DMS79 treated with DMSO at 0.1 percent for 48 hours (cell line): ENCODE measurements around the gene GAPT.
A peak's percentile ranks its signal among the peaks of the same experiment; 100 is the strongest.

ENCODE experiments used
- DNase-seq: peaks from one replicate; lab custom pipeline; 2025; lab: John Stamatoyannopoulos, UW

The GAPT gene

GRCh38 chr5:58491216-58491892 lies at the start of gene GAPT:
Gene GAPT (plus strand): TSS chr5:58491435. CDS start chr5:58494537, 3,102 bp downstream.
- no peak for DNase-seq

DNA sequence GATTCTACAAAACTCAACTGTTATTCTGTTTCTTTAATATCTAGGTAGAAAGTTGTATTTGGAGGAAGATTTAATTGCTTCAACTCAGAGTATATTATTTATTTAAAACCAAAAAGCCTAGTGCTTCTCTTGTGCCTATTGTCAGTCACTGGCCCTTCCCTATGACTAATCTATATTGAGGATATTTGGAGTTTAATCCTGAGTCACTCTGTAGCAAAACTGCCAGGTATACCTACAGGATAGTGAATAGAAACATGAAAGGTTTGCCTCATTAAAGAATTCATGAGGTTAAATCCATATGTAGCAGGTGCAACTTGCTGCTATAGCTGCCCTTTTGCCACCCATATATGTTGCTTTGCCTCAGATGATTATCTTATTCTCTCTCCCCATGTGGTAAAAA lies 46.4 kb upstream of the GAPT start:
- no peak for DNase-seq

- DNase-seq: no peak
Observed at GRCh38 chr5:58446024-58446423, 45.2 kb upstream of the GAPT start.

- no peak for DNase-seq
Observed at GRCh38 chr5:58447226-58447625, 44.0 kb upstream of the GAPT start.

- DNase-seq: no peak
Observed at GRCh38 chr5:58450018-58450417, 41.2 kb upstream of the GAPT start.

GRCh38 chr5:58450811-58451629 lies 40.2 kb upstream of the GAPT start:
- DNase-seq: no peak

GRCh38 chr5:58451732-58452565 lies 39.3 kb upstream of the GAPT start:
- no peak for DNase-seq

DNA sequence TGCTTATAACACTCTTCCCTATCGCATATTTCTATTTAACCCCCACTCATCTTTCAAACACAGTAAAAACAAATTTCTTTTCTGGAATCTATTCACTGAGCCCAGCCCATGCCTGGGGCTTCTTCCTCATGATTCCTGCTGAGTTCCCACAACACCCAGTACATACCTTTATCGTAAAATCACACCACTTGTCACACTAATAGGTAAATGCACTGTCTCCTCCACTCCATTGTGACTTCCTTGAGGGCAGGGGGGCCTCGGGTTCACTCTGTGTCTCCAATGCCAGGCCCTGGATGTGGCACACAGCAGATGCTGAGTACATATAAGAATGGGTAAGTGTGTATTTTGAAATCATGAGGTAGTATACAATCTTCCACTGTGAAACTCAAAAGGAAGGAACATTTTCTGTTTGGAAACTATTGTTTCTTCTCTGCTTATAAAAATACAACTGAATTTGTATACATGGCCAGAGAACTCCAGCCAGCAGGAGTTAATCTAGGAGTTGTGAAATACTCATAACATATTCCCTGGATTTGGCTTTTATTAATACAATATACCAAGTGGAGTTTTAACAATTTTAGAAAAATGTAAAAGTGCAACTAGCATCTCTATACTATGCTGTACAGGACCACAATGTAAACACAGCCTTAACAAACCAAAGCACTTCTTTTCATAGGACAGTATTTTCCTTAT lies 38.5 kb upstream of the GAPT start:
- DNase-seq: no peak

- DNase-seq: no peak
Observed at GRCh38 chr5:58453306-58453705, 37.9 kb upstream of the GAPT start.

- no peak for DNase-seq
Observed at GRCh38 chr5:58454025-58454424, 37.2 kb upstream of the GAPT start.

DNA sequence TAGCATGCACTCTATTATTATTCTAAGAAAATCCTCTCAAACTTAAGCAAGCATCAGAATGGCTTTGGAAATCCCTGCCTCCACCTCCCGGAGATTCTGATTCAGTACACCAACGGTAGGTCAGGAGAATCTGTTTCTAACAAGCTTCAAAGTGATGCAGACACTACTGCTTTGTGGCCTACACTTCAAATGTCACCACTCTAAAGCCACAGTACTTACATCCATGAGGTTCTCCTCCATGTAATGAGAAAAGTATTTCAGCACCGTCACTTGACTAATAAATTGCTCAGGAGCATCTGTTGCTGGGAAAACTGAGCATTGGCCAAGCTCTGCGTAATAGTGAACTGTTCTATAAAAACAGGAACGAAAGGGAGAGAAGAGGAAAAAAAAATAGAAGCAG lies 36.2 kb upstream of the GAPT start:
- DNase-seq: no peak

GRCh38 chr5:58455480-58455879 lies 35.8 kb upstream of the GAPT start:
- DNase-seq: no peak

DNA sequence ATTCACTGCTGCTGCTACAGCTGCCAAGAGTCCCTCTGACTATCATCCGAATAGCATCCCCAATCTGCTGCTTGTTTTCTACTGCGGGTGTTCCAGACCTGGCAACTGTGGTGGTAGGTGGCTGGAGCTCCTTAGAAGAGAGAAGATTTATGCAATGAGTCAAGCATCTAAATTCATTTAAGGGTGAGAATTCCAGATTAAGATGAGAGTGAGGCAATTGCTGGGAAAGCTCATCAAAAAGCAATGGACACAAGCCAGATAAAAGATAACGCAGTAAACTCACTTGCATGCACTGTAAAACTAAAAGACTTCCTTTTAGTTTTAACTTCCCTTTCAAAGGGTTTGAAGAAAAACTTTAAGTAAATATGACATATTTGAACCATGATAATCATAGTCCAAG lies 35.2 kb upstream of the GAPT start:
- DNase-seq: no peak

DNA sequence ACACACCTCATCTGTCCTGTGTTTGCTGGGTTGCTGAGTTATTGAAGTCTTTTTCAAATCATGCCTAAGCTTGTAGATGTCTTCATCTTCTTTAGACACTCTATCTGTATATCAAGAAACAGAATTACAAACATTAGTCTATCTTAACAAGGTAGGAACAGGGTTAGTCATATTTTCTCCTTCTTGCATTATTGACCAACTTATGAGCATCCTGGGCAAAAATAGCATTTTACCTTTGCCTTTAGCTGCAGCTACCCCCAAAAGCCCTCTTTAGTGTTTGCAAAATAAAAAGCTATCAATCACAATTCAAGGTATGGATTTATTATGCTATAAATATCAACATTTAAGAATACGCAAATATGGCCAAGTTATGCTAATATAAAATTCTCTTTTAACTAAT lies 34.7 kb upstream of the GAPT start:
- no peak for DNase-seq

GRCh38 chr5:58457050-58457449 lies 34.2 kb upstream of the GAPT start:
- no peak for DNase-seq

DNA sequence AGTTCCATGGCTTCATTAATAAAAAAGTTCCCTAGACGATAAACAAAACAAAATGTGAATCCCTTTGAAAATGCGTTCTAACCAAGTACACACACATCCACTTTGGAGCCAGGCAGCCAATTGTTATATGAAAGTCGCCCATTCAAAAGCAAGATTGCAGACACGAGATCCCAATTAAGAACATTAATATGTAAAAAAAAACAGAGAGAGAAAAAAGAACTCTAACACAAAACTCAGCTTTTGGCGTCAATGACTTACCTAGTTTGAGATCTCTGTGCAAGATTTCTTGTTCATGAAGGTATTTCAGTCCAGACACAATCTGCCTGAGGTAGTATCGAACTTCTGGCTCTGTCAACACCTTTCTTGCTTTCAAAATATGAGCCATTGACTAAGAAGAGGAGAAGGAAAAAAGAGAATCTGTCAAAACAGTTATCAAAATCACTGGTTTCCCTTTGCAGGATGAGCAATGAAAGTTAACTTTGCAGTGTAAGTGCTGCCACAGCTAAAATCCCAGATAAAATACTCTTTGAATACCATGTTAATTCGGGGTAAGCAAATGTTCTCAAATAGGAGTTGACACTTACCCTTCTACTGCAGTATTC lies 33.0 kb upstream of the GAPT start:
- DNase-seq: no peak

- no peak for DNase-seq
Observed at GRCh38 chr5:58458743-58459145, 32.5 kb upstream of the GAPT start.

- peak; percentile 5 for DNase-seq
Observed at GRCh38 chr5:58459146-58460001, 31.9 kb upstream of the GAPT start.

DNA sequence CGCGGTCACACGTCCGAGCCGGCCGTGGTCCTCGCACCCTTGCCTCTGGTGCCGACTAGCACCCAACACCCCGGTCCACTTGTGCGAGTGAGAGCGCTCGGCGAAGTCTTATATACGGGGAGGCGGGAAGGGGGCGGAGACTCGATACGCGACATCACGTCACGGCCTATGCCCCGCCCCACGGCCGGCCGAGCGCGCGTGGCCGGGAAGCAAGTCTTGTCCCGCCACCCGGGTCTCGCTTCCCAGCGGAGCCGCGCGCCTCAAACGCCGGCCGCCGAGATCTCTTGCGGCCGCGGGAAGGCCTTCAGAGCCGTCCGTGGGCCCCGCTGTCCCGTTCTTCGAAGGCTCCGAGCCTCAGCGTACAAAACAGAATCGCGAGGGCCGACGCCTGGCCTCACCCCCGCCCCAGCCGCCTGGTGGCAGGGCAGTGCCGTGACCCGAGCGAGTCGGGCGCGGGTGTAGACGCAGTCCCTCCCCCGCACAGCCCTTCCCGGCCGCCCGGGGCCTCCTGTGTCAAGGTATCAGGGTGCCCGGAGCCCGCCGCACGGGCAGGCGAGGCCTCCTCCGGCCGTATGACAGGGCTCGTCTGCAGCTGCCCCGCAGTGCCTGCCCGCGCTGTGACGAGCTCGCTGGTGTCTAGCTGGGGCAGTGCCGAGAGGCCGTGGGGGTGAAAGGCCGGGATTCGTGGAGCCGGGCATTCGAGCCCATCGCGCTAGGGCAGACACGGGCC lies 31.1 kb upstream of the GAPT start, which contains the start of gene PLK2:
TSS of gene PLK2 (minus strand) at position 85 of the 730 bp plus-strand sequence. CDS start 127 bp downstream, outside the sequence.
- peak; percentile 44 for DNase-seq
